HG02840 (cell line): ENCODE data around the gene ZNF521.

Source experiments
- ATAC-seq: cut with Tn5 transposase; IDR thresholded peaks from one replicate; pipeline ENCODE4 v1.9.1; 2021; ENCODE audit warnings: mild to moderate bottlenecking, moderate library complexity, moderate number of reproducible peaks; ENCODE audit not compliant: unreplicated experiment, low FRiP score

Gene ZNF521

GRCh38 chr18:25256439-25256838 is 95.5 kb downstream of the ZNF521 start:
- ATAC-seq: no peak

DNA sequence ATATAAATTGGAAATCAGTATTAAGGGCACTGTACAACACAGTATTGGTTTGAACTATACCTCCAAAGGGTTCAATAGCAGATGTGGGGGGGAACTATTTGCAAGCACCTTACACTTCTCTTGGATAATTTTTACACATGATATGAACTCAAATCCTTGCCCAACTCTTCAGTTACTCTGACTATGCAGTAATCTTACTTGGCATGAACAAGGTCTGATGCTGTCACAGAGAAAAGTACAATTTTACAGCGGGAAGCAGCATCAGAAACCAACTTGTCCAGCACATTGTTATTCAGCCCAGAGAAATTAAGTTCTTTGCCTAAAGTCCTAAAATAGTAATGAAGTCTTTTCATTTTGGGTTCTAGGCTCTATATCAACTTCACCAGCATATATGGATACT is 98.2 kb downstream of the ZNF521 start:
- ATAC-seq: no peak

- no peak for ATAC-seq
Measured at GRCh38 chr18:25253136-25253535, 98.8 kb downstream of the ZNF521 start.

GRCh38 chr18:25251068-25251467 is 100.9 kb downstream of the ZNF521 start:
- no peak for ATAC-seq

GRCh38 chr18:25250474-25250851 is 101.5 kb downstream of the ZNF521 start:
- ATAC-seq: no peak

- no peak for ATAC-seq
Measured at GRCh38 chr18:25248755-25249154, 103.2 kb downstream of the ZNF521 start.

DNA sequence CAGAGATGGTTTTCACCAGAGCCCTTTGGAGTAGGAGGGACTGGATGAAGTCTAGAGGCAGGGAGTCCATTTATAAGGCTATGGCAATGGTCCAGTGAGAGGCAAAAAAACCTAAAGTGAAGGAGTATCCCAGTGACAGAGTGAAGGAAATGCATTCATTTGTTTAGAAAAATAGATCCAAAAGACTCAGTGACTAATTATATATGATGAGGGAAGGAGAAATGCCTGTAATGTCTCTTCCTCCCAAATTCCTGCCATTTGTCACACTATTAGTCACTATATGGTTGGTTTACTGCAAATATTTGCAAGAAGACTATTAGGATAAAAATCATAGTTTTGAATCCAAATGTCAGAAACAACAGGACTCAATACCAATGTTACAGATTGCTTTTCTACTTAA is 104.2 kb downstream of the ZNF521 start:
- no peak for ATAC-seq

- no peak for ATAC-seq
Measured at GRCh38 chr18:25244924-25245698, 106.9 kb downstream of the ZNF521 start.

- ATAC-seq: no peak
Measured at GRCh38 chr18:25244170-25244569, 107.8 kb downstream of the ZNF521 start.

- ATAC-seq: no peak
Measured at GRCh38 chr18:25243754-25244153, 108.2 kb downstream of the ZNF521 start.

DNA sequence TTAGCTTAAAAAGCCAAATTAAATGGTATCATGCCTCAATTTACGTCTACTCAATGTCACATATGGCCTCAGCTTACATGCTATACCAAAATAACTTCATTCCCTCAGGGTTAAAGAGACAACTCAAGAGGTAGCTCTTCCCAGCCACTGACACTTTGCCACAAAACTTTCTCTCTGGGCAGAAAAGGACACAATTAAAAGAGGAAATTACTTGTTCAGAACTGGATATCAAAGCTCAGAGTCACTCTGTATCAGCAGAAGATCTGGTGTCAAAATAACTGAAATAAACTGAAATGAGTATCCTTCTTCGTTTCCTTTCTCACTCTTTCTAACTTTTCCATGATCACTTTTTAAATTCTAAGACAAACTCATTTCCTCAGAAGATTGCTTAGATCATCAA is 108.7 kb downstream of the ZNF521 start:
- ATAC-seq: no peak

DNA sequence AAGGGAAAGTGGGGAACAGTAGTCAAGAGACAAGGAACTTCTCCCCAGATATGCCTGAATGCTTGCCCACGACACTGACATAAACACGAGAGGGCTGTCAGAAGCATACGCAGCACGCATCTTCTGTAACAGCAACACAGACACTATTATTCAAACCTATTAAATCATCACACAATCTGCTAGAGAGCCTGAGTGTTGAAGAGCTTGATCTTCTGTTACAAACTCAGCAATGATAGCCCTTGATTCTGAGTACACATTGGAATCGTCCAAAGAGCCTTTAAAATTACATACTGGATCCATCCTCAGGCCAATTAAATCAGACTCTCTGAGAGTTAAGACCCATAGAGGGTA is 111.6 kb downstream of the ZNF521 start:
- ATAC-seq: no peak

DNA sequence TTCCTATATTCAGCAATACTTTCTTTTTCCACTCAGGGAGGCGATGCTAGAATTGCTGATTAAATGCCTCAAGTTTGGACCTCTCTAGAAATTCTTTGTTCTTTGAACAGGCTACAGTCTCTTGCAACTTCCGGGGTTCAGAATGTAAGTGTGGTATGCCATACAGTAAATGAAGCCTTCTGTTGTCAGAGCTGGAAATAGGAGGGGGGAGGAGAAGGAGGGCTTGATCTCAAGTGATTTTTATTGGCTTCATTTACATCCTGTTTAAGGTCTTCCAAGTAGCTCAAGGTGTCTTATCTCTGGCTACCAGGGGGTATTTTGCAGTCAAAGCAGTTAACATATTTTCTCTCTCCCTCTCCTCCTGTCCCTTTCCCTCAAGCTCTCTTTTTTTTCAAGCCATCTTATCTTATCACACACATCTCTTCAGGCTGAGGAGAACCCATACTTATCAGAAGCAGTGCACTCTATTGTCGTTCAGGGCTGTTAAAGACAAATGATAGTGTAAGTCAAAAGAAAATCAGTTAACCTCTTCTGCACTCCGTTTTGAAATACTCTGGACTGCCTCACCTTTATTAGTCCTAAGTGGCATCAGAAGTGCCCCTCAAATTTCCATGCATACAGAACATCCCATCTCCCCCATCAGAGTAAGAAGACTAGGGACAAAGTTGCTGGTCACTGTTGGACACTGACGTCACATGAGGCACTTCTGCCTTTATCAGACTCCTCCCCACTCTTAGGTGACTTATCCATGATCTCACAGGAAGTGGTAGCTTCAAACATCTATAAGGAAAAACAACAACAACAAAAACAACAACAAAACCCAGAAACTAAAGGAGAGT is 112.2 kb downstream of the ZNF521 start:
- ATAC-seq: no peak

GRCh38 chr18:25239151-25239550 is 112.8 kb downstream of the ZNF521 start:
- ATAC-seq: no peak

DNA sequence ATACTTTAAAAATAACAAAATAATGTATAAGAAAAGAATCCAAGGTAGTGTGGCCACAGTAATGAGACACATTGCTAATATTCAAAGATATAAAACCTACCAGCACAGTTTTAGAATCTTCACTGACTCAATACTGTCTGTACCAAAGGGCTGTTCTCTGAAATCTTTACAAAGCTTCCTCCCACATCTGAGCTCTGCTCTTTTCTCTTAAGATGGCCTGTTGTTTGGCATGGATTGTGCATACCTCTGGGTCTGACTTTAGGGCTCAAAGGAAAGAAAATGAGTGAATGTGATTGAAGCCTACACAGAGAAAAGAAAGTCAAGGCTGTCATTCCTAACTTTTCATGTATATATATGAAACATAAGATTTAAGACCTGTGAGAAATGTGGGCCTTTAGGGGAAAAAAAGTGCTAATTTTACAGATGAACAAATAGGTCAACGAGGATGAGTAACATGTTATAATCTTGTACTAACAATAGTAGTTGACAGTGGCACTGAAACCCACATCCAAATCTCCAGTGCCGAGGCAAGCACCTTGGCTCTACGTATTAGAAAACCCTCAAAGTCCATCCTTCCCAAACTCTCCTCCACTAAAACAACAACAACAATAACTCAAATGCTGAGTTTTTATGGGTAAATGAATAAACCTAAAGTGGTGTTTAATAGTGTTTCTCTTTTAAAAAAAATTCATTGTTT is 114.2 kb downstream of the ZNF521 start:
- no peak for ATAC-seq

GRCh38 chr18:25236736-25237135 is 115.2 kb downstream of the ZNF521 start:
- ATAC-seq: no peak

GRCh38 chr18:25235401-25236042 is 116.4 kb downstream of the ZNF521 start:
- ATAC-seq: no peak

GRCh38 chr18:25234740-25235345 is 117.1 kb downstream of the ZNF521 start:
- ATAC-seq: no peak

GRCh38 chr18:25234322-25234639 is 117.7 kb downstream of the ZNF521 start:
- no peak for ATAC-seq

- ATAC-seq: no peak
Measured at GRCh38 chr18:25233528-25234321, 118.2 kb downstream of the ZNF521 start.
